ENCODE measurements around the gene CLCN2.

- TF ChIP-seq CTCF (IDR thresholded peaks at IDR 0.05; ENCODE audit: insufficient read depth, low read depth, low read length), result no peak
- TF ChIP-seq EZH2 (IDR thresholded peaks at IDR 0.05; ENCODE audit: insufficient read depth, low read length), result no peak
Measured at GRCh38 chr3:184388164-184388935, 26.9 kb upstream of the CLCN2 start.

Data from astrocyte (in vitro differentiated cells and primary cell).